NCI-H526 treated with DMSO at 0.1 percent for 48 hours (cell line): ENCODE results near the gene NOXO1.

Experiments
- DNase-seq: peaks from one replicate; lab custom pipeline; 2025; lab: John Stamatoyannopoulos, UW

Gene NOXO1

DNA sequence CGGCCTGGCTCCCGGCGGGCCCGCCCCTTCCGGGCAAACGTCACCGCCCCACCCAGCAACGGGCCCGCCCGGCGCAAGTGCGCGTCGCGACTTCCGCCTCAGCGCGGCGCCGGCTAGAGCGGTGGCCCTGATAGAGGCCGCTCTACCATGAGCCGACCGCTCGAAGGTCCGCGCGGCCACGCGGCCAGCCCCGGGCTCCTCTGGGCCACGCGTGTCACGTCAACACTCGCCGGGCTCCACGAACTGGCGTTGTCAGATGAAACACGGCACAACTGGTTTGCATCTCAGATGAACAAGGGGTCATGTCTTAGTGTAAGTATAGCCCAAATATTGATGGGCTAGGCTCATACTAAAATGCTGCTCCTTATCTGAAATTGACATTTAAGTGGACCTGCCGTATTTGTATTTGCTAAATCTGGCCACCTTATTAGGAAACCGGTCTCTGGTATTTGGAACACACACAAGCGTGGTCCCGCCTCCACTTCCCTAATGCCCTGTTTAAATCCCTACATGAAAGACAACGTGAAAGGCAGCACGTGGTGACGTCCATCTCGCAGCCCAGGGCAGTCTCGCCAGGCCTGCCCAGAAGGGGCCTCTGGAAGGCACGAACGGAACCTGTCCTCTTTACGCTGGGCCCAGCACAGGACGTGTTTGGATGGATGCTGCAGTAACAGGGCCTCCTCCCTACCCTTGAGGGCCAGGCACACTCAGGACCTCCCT is 28.7 kb upstream of the NOXO1 start, which contains the start of gene ZNF598:
TSS of gene ZNF598 (minus strand) at position 31 of the 720 bp plus-strand sequence.
- peak; percentile 40 for DNase-seq

DNA sequence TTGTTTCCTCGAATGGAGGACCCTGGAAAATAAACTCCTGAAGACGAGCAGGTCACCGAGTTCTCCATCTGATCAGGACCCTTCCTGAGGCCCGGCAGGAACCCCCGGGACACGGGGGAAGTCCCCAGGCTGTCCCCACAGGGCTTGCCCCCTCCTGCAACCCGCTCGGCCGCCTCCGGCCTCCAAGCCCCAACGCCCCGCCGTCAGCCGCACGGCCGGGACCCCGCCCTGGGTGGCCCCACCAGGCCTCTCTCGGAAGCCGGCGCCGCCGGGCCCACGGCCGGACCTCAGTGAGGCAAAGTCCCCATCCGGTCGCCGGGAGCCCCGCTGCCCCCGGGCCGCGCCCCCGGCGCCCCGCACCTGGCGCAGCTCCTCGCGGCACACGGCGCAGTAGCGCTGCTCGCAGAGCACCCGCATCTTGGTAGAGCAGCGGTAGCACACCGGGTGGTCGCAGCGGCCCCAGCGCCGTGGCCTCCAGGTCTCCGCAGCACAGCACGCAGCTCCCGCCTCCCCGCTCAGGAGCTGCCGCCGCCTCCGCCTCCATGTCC is 28.0 kb upstream of the NOXO1 start:
- DNase-seq, result no peak

DNA sequence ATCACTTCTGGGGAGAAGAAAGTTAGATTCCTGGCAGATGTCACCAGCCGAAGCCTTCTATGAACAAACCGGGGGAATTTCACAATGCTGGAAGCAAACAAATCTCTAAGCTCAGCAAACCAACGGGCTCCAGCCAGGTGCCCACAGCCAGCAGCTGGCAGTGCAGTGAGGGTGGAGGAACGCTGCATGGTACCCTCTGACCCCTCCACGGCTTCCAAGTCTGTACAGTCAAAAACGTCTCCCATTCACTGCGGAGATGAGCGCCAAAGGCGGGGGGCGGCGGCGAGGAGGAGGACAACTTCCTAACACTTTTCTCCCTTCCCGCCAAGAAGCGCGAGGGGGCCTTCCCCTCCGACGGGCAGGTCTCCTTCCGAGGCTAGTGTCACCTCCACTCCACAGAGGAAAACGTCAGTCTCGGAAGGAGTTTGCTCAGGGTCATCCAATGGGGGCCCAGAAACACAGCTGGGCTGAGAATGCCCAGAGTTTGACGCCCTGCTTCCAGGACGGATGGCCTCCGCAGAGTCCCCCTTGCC is 27.4 kb upstream of the NOXO1 start:
- DNase-seq, result no peak

DNA sequence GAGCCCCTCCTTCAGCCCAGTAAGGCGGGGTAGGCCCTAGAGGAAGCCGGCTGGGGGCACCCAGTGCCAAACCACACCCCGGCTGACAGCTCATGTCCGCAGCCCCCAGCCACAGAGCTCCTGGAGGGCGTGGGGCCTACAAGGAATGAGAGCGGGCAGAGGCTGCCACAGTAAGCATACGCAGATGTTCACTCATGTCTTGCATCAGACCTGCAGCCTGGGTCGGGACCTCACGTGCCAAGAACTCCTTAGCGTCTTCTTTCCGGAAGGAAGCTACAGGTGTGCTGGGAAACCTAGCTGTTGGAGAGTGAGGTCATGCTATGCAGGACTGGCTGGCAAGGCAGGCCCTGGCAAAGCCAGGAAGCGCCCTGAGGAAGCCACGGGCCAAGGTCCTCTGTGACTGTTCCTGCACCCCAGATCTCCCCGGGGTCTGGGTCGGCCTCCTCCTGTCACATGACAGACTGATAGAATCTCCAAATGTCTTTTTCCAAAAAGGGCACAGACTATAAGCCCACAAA is 26.8 kb upstream of the NOXO1 start:
- DNase-seq, result no peak

DNA sequence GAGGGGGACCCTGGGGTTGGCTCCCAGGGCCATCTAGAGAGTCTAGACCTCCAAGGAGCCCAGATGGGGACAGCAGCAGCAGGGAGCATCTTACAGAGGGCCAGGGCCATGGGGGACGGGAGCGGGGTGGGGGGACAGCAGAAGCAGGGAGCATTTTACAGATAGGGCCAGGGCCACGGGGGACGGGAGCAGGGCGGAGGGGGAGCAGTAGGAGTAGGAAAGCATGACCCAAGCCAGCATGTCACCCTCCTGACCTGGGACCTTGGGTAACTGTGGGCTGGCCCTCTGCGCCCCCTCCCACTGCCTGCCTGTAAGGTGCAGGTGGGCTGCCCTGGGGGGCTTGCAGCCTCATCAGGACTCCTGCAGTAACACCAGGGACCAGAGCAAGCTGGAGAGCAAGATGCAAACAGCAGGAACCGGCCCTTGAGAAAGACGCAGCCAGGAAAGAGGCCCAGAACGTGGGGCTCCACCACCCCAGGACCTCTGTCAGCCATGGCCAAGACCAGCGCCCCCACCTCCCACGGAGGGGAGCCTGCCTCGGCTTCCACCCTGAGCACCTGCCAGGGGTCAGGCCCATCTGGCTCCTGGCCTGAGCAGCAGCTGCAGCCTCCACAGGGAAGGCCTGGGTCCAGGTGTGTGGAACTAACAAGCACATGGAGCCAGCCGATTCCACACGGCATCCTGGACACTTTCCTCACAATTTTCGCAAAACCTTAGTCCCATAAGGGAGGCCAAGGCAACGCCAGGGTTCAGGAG is 26.0 kb upstream of the NOXO1 start:
- DNase-seq, result no peak

DNA sequence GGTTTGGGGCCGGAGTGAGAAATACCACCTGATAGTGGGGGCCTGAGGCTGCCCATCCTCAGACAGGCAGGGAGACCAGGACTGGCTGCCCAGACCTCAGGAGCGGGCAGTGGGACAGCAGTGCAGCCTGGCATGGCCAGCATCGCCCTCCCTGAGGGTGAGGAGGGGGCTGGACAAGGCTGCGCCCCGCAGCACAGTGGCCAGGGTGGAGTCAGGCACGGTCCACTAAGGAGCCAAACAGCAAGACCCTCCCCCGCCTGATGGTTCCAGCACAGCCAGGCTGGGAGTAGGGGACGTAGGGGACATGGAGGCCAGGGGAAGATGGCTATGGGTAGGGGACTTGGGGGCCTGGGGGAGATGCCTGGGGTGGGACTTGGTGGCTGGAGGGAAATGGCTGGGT is 25.0 kb upstream of the NOXO1 start:
- no peak for DNase-seq

DNA sequence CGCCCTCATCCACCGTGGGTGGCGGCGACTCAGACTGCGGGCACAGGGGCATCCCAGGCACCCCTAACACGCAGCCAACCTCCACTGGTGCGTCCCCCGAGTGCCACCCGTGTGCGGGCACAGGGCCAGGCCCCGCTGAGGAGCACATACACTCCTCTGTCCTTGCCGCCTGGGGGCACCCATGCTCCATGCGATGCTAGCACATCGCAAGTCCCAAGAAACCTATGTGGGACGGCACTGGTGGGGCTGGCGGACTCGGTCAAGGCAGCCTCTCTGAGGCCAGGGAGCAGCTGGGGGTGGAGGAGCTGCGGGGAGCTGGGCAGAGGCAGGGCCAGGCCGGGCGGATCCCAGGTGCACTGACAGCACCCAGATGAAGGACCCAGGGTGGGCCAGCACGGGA is 24.4 kb upstream of the NOXO1 start:
- DNase-seq, result no peak

DNA sequence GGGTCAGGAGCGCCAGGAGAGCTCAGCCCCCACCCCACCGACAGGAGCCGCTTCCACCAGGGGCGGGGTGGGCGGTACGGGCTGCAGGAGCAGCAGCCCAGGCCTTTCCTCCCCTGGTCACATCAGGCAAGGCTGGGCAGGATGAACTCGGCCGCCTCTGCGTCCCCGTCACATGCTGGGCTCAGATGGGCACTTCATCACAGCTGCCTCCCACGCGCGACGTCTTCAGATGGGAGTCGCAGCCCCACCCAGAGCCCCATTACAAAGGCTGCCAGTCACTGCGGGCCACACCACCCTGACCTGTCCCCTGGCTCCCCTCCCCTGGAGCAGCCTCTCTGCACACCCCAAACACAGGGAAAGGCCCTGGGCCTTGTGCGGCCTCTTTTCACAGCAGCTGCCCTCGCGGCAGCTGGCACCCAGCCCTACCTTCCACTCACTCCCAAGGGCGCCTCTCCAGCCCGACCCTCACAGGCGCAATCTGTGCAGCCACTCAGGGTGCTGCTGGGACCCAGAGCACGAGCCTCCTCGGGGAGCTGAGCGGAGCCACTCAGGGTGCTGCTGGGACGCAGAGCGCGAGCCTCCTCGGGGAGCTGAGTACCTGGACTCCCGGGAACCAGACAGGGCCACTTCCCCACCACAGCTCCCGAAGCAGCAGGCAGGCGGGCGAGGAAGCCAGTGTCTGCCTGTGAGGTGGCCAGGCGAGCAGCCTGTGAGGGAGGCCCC is 23.7 kb upstream of the NOXO1 start:
- DNase-seq, result no peak

DNA sequence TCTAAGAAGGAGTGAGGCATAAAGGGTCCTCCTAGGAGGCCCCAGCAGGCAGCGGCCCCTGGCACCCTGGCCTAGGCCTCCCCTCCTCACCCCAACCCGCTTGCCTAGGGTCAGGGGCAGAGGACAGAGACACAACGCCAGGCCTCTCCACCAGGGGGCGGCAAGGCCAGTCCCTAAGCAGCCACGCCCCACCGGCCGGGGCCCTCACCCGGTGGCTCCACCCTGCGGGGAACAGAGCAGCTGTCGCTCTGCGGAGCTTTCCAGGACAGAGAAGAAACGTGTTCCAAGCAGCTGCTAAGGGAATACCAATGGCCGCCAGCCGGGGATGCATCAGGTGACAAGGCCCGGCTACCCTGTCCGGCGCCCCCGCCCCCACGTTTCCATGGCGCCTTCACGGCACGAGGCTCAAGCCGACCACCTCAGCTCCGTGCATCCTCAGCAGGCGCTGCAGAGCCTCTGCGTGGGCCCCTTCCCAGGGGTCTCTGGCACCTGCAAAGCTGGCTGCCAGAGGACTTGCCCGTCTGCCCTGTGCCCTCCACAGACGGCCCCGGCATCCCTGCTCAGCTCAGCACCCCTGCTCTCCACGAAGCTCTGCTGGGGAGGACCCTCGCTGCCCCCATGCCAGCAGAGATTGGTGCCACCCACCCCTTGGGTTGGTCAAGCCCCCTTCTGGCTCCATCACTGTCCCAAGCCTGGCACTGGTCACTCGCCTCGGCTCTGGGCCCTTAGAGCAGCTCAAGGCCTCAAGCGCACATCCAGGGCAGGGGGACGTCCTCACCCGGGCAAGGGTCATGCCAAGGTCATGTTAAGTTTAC is 22.8 kb upstream of the NOXO1 start:
- DNase-seq, result peak; percentile 59

DNA sequence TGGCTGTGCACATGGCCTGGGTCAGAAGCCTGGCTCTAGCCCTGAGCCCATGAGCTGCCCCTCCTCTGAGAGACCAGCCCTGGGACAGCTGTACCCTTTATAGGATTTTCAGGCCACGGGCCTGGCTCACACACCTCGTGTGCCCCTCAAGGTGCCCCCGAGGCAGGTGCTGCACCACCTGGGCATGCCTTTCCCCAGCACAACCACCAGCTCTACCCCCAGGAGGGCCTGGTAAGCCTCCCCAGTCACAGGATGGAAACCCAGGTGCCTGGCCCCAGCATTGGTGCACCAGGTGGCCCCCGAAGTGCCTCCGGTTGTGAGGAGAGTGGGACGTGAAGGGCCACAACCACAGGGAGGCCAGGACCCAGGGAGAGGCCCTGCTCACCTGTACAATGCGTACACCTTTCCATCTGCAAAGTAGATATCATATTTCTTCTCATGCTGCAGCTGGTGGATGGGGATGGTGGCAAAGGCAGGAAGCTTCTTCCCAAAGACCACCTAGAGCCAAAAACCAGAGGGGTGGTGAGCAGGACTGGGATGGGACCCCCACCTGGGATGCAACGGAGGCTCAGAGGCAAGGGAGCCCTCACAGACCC is 22.1 kb upstream of the NOXO1 start:
- no peak for DNase-seq

DNA sequence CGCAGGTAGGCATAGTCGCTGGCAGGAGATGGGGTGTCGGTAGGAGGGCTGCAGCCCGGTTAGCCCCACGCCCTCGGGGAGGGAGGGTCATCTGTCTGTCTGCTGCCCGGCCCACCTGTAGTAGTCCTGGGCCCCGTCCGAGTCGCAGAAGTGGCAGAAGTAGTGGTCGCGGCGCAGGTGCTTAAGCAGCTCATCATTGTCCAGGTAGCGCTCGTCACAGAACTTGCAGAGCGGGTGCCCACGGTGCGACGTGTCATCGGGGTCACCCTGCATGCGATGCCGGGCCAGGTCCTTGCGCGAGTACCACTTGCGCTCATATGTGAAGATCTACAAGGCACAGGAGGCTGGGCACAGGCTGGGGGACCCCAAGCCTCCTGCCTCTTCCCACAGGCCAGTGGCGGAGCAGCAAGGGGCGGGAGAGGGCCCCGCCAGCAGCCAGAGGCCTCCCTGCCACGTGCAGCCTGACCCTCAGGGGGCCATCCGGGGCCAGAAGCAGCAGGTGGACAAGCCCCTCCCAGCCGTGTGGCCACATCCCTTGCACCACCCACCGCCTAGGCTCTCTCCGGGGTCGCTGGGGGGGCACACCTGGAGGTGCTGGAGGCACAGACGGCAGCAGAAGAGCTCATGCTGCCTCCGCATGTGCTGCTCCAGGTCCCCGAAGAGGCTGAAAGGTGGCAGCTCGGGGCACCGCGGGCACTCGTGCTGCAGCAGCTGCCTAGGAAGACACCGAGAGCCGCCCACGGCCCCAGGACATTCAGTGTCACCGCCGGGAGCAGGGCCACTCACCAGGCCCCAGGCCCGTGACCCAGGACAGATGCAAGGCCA is 21.3 kb upstream of the NOXO1 start:
- no peak for DNase-seq

DNA sequence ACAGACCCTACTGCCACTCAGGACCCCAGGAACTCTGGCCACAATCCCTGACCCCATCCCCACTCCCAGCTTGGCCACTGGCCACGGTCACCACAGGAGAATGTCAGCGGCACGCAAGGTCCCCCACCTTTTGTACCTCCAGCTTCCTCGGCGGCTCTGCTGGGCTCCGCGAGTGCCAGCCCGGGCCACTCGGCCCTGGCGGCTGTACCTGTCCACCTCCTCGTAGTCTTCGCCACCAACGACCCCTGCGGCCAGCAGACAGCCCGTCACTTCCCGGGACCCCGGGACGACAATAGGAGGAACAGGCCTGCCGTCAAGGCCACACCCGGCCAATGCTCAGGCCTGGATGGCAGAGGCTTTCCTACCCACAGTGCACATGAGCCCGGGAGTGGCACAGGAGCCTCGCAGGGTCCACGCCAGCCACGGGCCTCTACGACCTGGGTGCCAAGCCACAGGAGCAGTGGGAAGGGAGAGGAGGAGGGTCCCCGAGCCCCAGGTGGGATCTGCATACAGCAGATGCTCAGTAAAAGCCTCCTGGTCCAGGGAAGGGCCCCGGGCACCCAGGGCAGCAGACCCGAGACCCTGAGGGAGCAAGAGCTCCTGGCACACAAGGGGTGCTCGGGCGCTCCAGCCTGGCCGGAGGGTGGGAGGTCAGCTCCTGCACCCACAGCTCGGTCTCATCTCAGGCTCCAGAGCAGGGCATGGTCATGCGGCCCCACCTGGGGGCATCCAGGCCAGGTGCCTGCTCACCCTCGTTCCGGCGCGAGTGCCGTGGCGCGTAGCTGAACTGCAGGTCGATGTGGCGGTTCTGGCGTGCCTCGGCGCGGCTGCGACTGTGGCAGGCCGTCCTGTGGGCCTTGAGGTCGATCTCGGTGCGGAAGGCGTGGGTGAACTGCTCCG is 20.4 kb upstream of the NOXO1 start:
- no peak for DNase-seq

DNA sequence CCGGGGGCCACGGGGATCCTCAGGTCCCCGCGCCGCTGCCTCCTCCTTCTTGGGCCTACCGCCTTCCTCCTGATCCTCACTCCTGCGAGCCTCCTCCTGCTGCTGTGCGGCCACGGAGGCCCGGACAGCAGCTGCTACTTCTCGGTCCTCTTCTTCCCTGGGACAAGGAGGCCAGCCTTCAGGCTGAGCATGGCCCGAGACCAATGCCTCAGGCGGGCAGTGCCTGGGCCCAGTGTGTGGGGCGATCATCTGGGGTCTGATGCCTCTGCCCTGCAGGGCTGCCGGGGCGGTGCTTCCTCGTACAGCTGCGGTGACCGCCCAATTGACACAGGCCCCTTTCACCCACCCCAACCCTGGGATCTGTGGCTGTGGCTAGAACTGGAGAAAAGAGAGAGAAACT is 19.8 kb upstream of the NOXO1 start:
- DNase-seq, result no peak

DNA sequence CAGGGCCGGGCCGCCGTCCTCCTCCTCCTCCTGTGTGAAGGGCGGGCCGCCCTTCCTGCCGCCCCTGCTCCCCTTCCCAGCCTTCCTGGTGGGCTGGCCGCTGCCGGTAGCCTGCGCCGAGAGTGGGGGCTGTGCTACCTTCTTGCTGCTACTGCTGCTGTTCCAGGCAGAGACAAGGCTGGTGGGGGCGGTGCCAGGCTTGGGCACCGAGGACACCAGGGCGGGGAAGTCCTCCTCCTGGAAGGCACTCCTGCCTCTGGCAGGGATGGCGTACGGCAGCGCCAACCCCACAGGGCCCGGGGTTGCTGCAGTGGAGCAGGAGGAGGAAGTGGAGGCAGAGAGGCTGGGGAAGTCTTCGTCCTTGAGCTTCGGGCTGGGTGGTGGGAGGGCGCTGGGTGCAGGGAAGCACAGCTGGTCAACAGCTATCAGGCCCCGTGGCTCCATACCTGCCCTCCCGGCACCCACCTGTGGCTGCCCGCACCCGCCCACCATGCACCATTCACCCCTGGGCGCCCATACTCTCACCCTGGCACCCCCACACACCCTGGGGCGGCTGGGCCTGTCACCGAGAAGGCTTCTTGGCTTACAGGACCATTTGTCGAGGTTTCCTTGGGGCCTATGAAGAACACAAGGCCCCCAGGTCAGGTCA is 18.7 kb upstream of the NOXO1 start:
- no peak for DNase-seq

DNA sequence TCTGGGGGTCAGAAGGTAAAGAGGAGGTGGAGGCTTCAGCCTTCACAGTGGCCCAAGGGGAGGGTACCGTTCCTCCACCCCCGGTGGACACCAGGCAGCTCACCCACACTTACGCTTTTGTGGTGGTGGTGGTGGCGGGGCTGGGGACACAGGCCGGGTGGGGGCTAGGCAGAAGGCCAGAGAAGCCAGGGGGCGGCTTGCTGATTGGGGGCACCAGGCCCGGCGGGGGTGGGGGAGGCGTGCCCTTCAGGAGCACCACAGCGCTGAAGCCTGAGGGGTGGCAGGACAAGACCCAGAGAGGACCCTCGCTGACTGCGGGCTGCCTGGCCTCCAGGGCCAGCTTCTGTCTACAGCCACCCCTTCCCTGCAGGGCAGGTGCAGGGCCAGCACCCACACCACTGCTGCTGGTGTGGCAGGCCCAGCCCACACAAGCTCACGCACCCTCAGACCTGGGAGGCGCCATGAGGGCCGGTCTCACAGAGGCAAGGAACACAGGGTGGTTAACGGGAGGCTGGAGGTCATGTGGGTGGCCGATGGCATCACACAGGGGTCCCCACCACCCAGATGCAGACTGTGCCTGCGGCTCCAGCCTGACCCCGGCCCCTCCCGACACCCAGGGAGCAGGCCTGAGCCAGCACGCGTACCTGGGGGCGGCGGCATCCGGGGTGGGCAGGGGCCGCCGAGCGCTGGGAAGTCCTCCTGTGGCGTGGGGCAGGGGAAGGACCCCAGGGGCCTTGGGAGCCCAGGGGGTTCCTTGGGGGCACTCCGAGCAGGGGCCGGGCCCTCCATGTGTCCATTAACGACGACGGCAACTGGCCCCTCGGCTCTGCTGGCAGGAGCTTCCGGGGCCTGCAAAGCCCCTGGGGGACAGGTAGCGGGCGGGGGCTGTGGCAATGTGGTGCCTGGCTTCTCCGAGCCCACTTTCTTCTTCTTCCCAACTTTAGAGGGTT is 17.9 kb upstream of the NOXO1 start:
- DNase-seq, result no peak

DNA sequence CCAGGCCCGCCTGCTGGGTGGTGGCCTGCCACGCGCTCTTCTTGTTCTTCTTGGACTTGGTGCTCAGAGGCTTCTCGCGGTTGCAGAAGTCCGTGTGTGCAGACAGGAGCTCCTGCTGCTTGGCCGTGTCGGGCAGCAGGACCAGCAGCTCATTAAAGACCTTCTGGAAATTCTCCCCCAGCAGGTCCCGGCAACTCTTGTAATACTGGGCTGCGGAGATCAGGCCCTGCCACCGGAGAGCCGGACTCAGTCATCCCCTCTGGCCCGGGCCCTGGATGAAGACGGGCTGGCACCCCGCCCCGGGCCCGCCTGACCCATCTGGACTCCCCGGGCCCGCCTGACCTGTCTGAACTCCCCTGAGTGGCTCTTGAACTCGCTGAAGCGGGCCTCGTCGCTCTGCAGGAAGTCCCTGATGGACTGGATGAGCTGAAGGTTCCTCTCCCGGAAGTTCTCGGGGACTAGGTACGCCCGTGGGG is 17.1 kb upstream of the NOXO1 start:
- DNase-seq, result no peak
